HCT116 (cell line): Measurements from ENCODE around the gene RBFOX2. TPM values are rescaled to one million over a fixed set of nuclear protein-coding genes. Genes with fewer than 3 reads are reported as not detected.

Experiments used
- ATAC-seq: fragments of 200-7000 bp; cut with Tn5 transposase; 2 replicates; pipeline ENCODE4 v1.9.1; 2020; ENCODE audit warnings: mild to moderate bottlenecking, moderate library complexity
- BruUV-seq: library from RNA; stranded (reverse); fragments of 400-500 nt; replicated peaks from 2 replicates; lab custom pipeline; 2021; lab: Mats Ljungman, UMichigan
- CTCF ChIA-PET: fragments of 300-600 bp; sonication (Branson Sonifier 250); formaldehyde crosslinking; loops from one replicate; lab custom pipeline; 2021; ENCODE audit warnings: antibody characterized with exemption; lab: Charles Lee
- POLR2A ChIA-PET: fragments of 300-600, 350-600 bp; sonication (Branson Sonifier 250); formaldehyde crosslinking; loops from one replicate; lab custom pipeline; 2021; ENCODE audit warnings: antibody characterized with exemption; lab: Charles Lee
- RAD21 ChIA-PET, 2 experiments: fragments of 300-600 bp; sonication (Branson Sonifier 250); formaldehyde crosslinking; loops; one replicate each; lab custom pipeline; 2023; ENCODE audit warnings: low total read pairs in 2 of 2; ENCODE audit not compliant: uncharacterized antibody in 2 of 2, unreplicated experiment in 2 of 2, low non-redundant PET in 1 of 2; lab: Charles Lee
- DNase-seq: peaks from one replicate; pipeline ENCODE4 v3.0.0-alpha.2; 2010; ENCODE audit warnings: low read depth, low spot score
- H2AFZ ChIP-seq: fragments of 200-600 bp; shearing (Covaris generic), sonication (generic); 2 replicates; pipeline ENCODE4 v1.6.1; 2017; ENCODE audit warnings: low read depth, mixed run types, mixed read lengths, antibody characterized with exemption, low read length; ENCODE audit not compliant: poor library complexity, severe bottlenecking
- H3K27ac ChIP-seq: 2 replicates; pipeline ENCODE4 v1.5.1; 2012; ENCODE audit warnings: low read depth, low read length
- H3K27me3 ChIP-seq: fragments of 200-600 bp; sonication (generic); 2 replicates; pipeline ENCODE4 v1.6.1; 2016; ENCODE audit warnings: mixed run types, low read length, mixed read lengths; ENCODE audit not compliant: insufficient read depth
- H3K36me3 ChIP-seq, 2 experiments: fragments of 200-500 bp in 1 of 2; fragments of 200-600 bp in 1 of 2; sonication (Bioruptor generic) in 1 of 2; sonication (generic) in 1 of 2; 2 replicates each; pipeline versions ENCODE4 v1.5.1 to v1.6.1; 2014 to 2016; ENCODE audit warnings: low read length in 2 of 2, inconsistent platforms in 1 of 2, mixed read lengths in 1 of 2, mixed run types in 1 of 2; ENCODE audit not compliant: insufficient read depth in 2 of 2, control insufficient read depth in 1 of 2
- H3K4me1 ChIP-seq, 2 experiments: fragments of 200-600 bp in 1 of 2; sonication (generic) in 1 of 2; 2 replicates each; pipeline versions ENCODE4 v1.5.1 to v1.6.1; 2012 to 2017; ENCODE audit warnings: low read length in 2 of 2, inconsistent platforms in 1 of 2, mild to moderate bottlenecking in 1 of 2, mixed read lengths in 1 of 2, mixed run types in 1 of 2, moderate library complexity in 1 of 2; ENCODE audit not compliant: insufficient read depth in 2 of 2, control insufficient read depth in 1 of 2
- H3K4me2 ChIP-seq: fragments of 200-600 bp; sonication (generic); 2 replicates; pipeline ENCODE4 v1.6.1; 2017; ENCODE audit warnings: mixed run types, low read length, mixed read lengths
- H3K4me3 ChIP-seq, 2 experiments: fragments of 200-600 bp in 1 of 2; sonication (generic) in 1 of 2; replicated peaks in 1 of 2; 2 replicates each; pipeline ENCODE4 v1.5.1; 2011 to 2016; ENCODE audit warnings: low read length in 2 of 2, control low read depth in 1 of 2, low read depth in 1 of 2, mild to moderate bottlenecking in 1 of 2, mixed read lengths in 1 of 2, mixed run types in 1 of 2
- H3K79me2 ChIP-seq: fragments of 200-600 bp; sonication (generic); 2 replicates; pipeline ENCODE4 v1.6.1; 2017; ENCODE audit warnings: mild to moderate bottlenecking, mixed run types, low read length, moderate library complexity, mixed read lengths; ENCODE audit not compliant: insufficient read depth
- H3K9ac ChIP-seq: fragments of 200-600 bp; sonication (generic); 2 replicates; pipeline ENCODE4 v1.6.1; 2016; ENCODE audit warnings: low read length, mixed read lengths
- H3K9me2 ChIP-seq: fragments of 200-600 bp; sonication (generic), shearing (Covaris generic); 2 replicates; pipeline ENCODE4 v1.6.1; 2017; ENCODE audit warnings: mixed run types, mild to moderate bottlenecking, moderate library complexity; ENCODE audit not compliant: insufficient read depth
- H3K9me3 ChIP-seq, 2 experiments: fragments of 200-500 bp in 1 of 2; fragments of 200-600 bp in 1 of 2; sonication (Bioruptor generic) in 1 of 2; sonication (generic) in 1 of 2; 2 replicates each; pipeline ENCODE4 v1.6.1; 2014 to 2017; ENCODE audit warnings: low read length in 2 of 2, mixed read lengths in 2 of 2, inconsistent platforms in 1 of 2, low read depth in 1 of 2, mild to moderate bottlenecking in 1 of 2, mixed run types in 1 of 2, moderate library complexity in 1 of 2; ENCODE audit not compliant: control insufficient read depth in 1 of 2, insufficient read depth in 1 of 2
- H4K20me1 ChIP-seq: fragments of 200-600 bp; sonication (generic), shearing (Covaris generic); 2 replicates; pipeline ENCODE4 v1.6.1; 2017; ENCODE audit warnings: mixed run types, mild to moderate bottlenecking, moderate library complexity; ENCODE audit not compliant: insufficient read depth
- CTCF ChIP-seq, 3 experiments: fragments of 200-600 bp in 1 of 3; sonication (generic) in 1 of 3; IDR thresholded peaks in 2 of 3; conservative IDR thresholded peaks in 1 of 3; 2 replicates each; pipeline ENCODE4 v1.5.1; 2012 to 2017; ENCODE audit warnings: low read depth in 2 of 3, low read length in 2 of 3, antibody characterized with exemption in 1 of 3, borderline replicate concordance in 1 of 3, control low read depth in 1 of 3, mild to moderate bottlenecking in 1 of 3, mixed read lengths in 1 of 3, mixed run types in 1 of 3, moderate library complexity in 1 of 3; ENCODE audit not compliant: insufficient read depth in 1 of 3
- EGR1 ChIP-seq: IDR thresholded peaks from 2 replicates; pipeline ENCODE4 v1.6.1; 2012; ENCODE audit warnings: low read depth
- ELF1 ChIP-seq: IDR thresholded peaks from 2 replicates; pipeline ENCODE4 v1.6.1; 2012; ENCODE audit warnings: low read depth, borderline replicate concordance
- EZH2 ChIP-seq: fragments of 200-600 bp; sonication (generic); IDR thresholded peaks from 2 replicates; pipeline ENCODE4 v1.6.1; 2017; ENCODE audit warnings: antibody characterized with exemption, mixed run types
- EZH2phosphoT487 ChIP-seq: fragments of 200-600 bp; IDR thresholded peaks from 2 replicates; pipeline ENCODE4 v1.6.1; 2018; ENCODE audit warnings: antibody characterized with exemption, borderline replicate concordance
- POLR2AphosphoS5 ChIP-seq: IDR thresholded peaks from 2 replicates; pipeline ENCODE4 v1.6.1; 2011; ENCODE audit warnings: mild to moderate bottlenecking, low read depth, low read length, moderate library complexity
- RAD21 ChIP-seq: IDR thresholded peaks from 2 replicates; pipeline ENCODE4 v1.6.1; 2012; ENCODE audit warnings: low read depth, mild to moderate bottlenecking
- REST ChIP-seq: IDR thresholded peaks from 2 replicates; pipeline ENCODE4 v1.6.1; 2012; ENCODE audit warnings: low read depth
- SIN3A ChIP-seq: IDR thresholded peaks from 2 replicates; pipeline ENCODE4 v1.6.1; 2012; ENCODE audit warnings: low read depth
- SP1 ChIP-seq: IDR thresholded peaks from 2 replicates; pipeline ENCODE4 v1.6.1; 2012; ENCODE audit warnings: low read depth
- SRF ChIP-seq: IDR thresholded peaks from 2 replicates; pipeline ENCODE4 v1.6.1; 2012; ENCODE audit warnings: low read depth
- ZBTB33 ChIP-seq: IDR thresholded peaks from 2 replicates; pipeline ENCODE4 v1.6.1; 2011; ENCODE audit warnings: mild to moderate bottlenecking, low read length, moderate library complexity; ENCODE audit not compliant: insufficient replicate concordance; ENCODE audit errors: extremely low read depth
- ZNF274 ChIP-seq: fragments of 200-500 bp; sonication (Bioruptor generic); IDR thresholded peaks from 2 replicates; pipeline ENCODE4 v1.6.1; 2014; ENCODE audit warnings: mild to moderate bottlenecking, low read depth, low read length, inconsistent platforms
- intact Hi-C: fragments of 100-400 bp; cut with micrococcal nuclease; formaldehyde crosslinking; loops from 2 replicates; pipeline ENCODE4 v1.10.0; 2022
- total RNA-seq: library from RNA; stranded (reverse); gene quantifications from one replicate; pipeline ENCODE4 v1.2.1, GENCODE V29; 2021; ENCODE audit not compliant: unreplicated experiment

The RBFOX2 gene
- total RNA-seq, 1 experiment from 2014 or later = 83.9 TPM

- TF ChIP-seq POLR2AphosphoS5 (no peak), EGR1 (no peak), EZH2phosphoT487 (no peak), REST (no peak)
These were observed 149.3 kb downstream of the RBFOX2 start (continued) for GRCh38 chr22:35879351-35879750.

GRCh38 chr22:35873426-35873825 lies 155.2 kb downstream of the RBFOX2 start:
- Histone ChIP-seq H3K27ac (no peak overlapping the region), H3K4me2 (no peak overlapping the region), H3K27me3 (no peaks in the 10 kb centered on the region), H3K36me3 (no peaks in the 10 kb centered on the region), H3K9ac (no peak overlapping the region)
- CTCF ChIA-PET = no interaction called here
- intact Hi-C loops = no loop called here
- POLR2A ChIA-PET = no interaction called here
- TF ChIP-seq ZNF274 (no peak), POLR2AphosphoS5 (no peak), EZH2phosphoT487 (no peak), SIN3A (no peak), ZBTB33 (no peak), EZH2 (no peak), CTCF (IDR thresholded peaks at IDR 0.05 in 2 of 3, conservative IDR thresholded peaks at IDR 0.05 in 1 of 3; ENCODE audit: borderline replicate concordance in 1 of 3, insufficient read depth in 1 of 3, low read depth in 2 of 3, low read length in 2 of 3) (no peak), SP1 (no peak), SRF (no peak), ELF1 (no peak), RAD21 (no peak)
- TF ChIP-seq, all 23 proteins: peak for 0
- RAD21 ChIA-PET = no interaction called here
- no peak overlapping the region for H2AFZ ChIP-seq
- no peak overlapping the region for H3K4me3 ChIP-seq
- no peaks in the 10 kb centered on the region for H3K9me3 ChIP-seq
- ATAC-seq = no peak
- peaks cover 16 to 17% of the 10 kb centered on the region in 2 experiments for H3K4me1 ChIP-seq
- H3K79me2 ChIP-seq = peaks cover 38% of the 10 kb centered on the region
- no peaks in the 10 kb centered on the region for H3K9me2 ChIP-seq
- no peak for DNase-seq
- no TSS peak for BruUV-seq
- no peaks in the 10 kb centered on the region; the same call in 1 of the 2 replicates for H4K20me1 ChIP-seq
